Choroid plexus epithelial cell (primary cell): ENCODE data around the gene PRAME.
"Not testable (repeated sequence)": the region's sequence is repeated elsewhere in the genome, so short reads cannot be mapped to it uniquely, and the experiment has no call there.

Source experiments
- DNase-seq: peaks from one replicate; pipeline ENCODE4 v3.0.0-alpha.2; 2010; ENCODE audit warnings: low read depth
- H3K4me3 ChIP-seq: 2 replicates; pipeline ENCODE4 v1.5.1; 2011; ENCODE audit warnings: low read depth, mild to moderate bottlenecking, control low read depth, low read length, moderate library complexity
- TF ChIP-seq, protein P1 (sequence below): conservative IDR thresholded peaks from 2 replicates; pipeline ENCODE4 v1.5.1; 2011; ENCODE audit warnings: low read depth, mild to moderate bottlenecking, control low read depth, inconsistent platforms, low read length, moderate library complexity

Gene PRAME

DNA sequence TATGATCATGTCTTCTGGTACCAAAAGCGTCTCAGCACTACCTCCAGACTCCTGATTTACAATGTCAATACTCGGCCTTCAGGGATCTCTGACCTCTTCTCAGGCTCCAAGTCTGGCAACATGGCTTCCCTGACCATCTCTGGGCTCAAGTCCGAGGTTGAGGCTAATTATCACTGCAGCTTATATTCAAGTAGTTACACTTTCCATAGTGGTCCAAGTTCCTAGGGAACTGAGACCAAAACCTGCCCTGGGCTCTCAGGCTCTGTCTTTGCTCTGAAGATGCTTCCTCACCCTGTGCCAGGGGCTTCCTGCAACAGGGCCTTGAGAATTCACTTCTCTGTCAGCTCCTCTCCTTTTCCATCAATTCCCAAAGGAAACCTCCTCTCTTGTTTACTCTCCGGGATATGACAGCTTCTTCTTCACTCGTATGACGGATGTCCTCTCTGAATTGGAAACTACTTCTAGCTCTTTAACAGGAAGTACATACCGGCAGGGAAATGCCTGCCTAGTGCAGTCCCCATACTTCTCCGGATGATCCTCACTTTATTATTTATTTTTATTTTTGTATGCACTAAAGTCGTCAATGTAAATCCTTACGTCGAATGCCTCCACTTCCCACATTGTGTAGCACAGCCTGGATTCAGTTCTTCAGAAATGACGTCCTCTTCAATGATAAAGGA is 29.6 kb upstream of the PRAME start:
- DNase-seq, result no peak
- no peak overlapping the region for H3K4me3 ChIP-seq
- TF ChIP-seq, protein P1, sequence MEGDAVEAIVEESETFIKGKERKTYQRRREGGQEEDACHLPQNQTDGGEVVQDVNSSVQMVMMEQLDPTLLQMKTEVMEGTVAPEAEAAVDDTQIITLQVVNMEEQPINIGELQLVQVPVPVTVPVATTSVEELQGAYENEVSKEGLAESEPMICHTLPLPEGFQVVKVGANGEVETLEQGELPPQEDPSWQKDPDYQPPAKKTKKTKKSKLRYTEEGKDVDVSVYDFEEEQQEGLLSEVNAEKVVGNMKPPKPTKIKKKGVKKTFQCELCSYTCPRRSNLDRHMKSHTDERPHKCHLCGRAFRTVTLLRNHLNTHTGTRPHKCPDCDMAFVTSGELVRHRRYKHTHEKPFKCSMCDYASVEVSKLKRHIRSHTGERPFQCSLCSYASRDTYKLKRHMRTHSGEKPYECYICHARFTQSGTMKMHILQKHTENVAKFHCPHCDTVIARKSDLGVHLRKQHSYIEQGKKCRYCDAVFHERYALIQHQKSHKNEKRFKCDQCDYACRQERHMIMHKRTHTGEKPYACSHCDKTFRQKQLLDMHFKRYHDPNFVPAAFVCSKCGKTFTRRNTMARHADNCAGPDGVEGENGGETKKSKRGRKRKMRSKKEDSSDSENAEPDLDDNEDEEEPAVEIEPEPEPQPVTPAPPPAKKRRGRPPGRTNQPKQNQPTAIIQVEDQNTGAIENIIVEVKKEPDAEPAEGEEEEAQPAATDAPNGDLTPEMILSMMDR, result no peak

DNA sequence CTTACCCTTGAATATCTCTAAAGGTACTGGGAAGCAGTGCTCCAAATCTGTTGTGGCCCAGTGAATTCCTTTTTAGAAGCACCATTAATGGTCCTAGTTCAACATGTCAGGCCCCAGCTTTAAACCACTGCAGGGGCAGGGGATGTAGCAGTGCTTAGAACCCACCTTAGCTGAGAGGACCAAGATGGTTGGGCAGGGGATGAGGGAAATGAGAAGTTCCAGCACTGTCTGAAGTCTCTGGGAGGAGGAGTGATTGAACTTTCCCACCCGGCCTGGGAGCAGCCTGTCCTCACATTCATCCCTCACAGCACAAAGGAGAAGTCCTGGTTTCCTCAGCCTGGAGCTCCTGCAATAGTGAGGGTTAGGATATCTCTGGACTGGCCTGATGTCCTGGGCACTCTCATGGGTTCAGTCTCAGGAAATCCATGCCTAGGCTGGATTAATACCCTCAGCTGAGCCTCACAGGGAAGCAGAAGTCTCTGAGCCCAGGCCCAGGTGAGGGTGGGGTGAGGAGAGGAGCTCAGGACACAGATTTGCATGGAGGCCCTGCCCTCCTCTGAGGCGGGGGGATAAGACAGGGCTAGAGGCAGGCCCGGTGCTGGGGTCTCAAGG is 28.6 kb upstream of the PRAME start:
- DNase-seq, result no peak
- TF ChIP-seq, protein P1, result no peak

GRCh38 chr22:22584722-22585121 is 25.7 kb upstream of the PRAME start:
- H3K4me3 ChIP-seq, result no peak overlapping the region
- TF ChIP-seq, protein P1, result no peak
- DNase-seq, result no peak

More for the DNA sequence above, 28.6 kb upstream of the PRAME start:
- no peak overlapping the region for H3K4me3 ChIP-seq

GRCh38 chr22:22583030-22583429 is 24.0 kb upstream of the PRAME start:
- H3K4me3 ChIP-seq, result no peak overlapping the region
- DNase-seq, result no peak
- TF ChIP-seq, protein P1, result no peak

DNA sequence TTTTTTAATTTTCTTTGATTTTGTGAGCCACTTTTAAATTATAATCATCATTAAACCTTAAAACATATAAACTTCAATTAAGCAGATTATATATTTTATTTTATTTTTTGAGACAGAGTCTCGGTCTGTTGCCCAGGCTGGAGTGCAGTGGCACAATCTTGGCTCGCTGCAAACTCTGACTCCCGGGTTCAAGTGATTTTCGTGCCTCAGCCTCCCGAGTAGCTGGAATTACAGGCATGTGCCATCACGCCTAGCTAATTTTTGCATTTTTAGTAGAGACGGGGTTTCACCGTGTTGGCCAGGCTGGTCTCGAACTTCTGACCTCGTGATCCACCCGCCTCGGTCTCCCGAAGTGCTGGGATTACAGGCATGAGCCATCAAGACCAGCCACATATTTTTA is 22.5 kb upstream of the PRAME start:
- H3K4me3 ChIP-seq, DNase-seq: not testable (repeated sequence)

DNA sequence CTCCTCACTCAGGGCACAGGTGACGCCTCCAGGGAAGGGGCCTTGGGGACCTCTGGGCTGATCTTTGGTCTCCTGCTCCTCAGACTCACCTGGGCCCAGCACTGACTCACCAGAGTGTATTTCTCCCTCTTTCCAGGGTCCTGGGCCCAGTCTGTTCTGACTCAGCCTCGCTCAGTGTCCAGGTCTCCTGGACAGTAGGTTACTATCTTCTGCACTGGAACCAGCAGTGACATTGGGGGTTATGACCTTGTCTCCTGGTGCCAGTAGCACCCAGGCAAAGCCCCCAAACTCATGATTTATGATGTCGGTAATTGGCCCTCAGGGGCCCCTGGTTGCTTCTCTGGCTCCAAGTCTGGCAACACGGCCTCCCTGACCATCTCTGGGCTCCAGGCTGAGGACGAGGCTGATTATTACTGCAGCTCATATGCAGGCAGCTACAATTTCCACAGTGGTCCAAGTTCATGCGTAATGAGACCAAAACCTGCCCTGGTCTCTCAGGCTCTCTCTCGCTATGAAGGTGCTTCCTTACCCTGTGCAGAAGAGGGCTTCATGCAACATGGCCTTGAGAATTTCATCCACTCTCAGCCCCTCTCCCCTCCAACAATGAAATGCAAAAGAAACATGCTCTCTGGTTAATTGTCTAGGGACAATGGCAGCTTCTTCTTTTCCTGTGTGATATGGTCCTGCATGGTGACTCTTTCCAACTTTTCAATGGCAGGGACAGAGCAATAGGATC is 21.0 kb upstream of the PRAME start:
- TF ChIP-seq, protein P1, result no peak

GRCh38 chr22:22578702-22579424 is 19.8 kb upstream of the PRAME start:
- TF ChIP-seq, protein P1, result no peak
- DNase-seq, result peak; percentile 83
- H3K4me3 ChIP-seq, result no peak overlapping the region

More for the DNA sequence above, 21.0 kb upstream of the PRAME start:
- H3K4me3 ChIP-seq, result no peak overlapping the region
- no peak for DNase-seq
